Ishikawa (cell line): ENCODE data around the gene BACH2.

ENCODE experiments used
- CEBPB ChIP-seq: IDR thresholded peaks from 2 replicates; pipeline ENCODE4 v1.6.1; 2012
- CREB1 ChIP-seq: IDR thresholded peaks from 2 replicates; pipeline ENCODE4 v1.6.1; 2012; ENCODE audit warnings: low read depth
- EGR1 ChIP-seq: IDR thresholded peaks from 2 replicates; pipeline ENCODE4 v1.6.1; 2012
- EP300 ChIP-seq: IDR thresholded peaks from 2 replicates; pipeline ENCODE4 v1.6.1; 2012; ENCODE audit warnings: borderline replicate concordance
- FOXM1 ChIP-seq: IDR thresholded peaks from 2 replicates; pipeline ENCODE4 v1.6.1; 2012; ENCODE audit warnings: low read depth, borderline replicate concordance
- NFIC ChIP-seq: IDR thresholded peaks from 2 replicates; pipeline ENCODE4 v1.6.1; 2012
- RAD21 ChIP-seq: IDR thresholded peaks from 2 replicates; pipeline ENCODE4 v1.6.1; 2012; ENCODE audit warnings: low read depth
- TAF1 ChIP-seq: IDR thresholded peaks from 2 replicates; pipeline ENCODE4 v1.6.1; 2012; ENCODE audit warnings: low read depth, mild to moderate bottlenecking
- TCF12 ChIP-seq: IDR thresholded peaks from 2 replicates; pipeline ENCODE4 v1.6.1; 2012; ENCODE audit warnings: low read depth
- TEAD4 ChIP-seq: IDR thresholded peaks from 2 replicates; pipeline ENCODE4 v1.6.1; 2012
- USF1 ChIP-seq: IDR thresholded peaks from 2 replicates; pipeline ENCODE4 v1.6.1; 2012
- YY1 ChIP-seq: IDR thresholded peaks from 2 replicates; pipeline ENCODE4 v1.6.1; 2012; ENCODE audit warnings: low read depth
- ZBTB7A ChIP-seq: IDR thresholded peaks from 2 replicates; pipeline ENCODE4 v1.6.1; 2012; ENCODE audit warnings: low read depth
- TF ChIP-seq, protein P1 (sequence below): IDR thresholded peaks from 2 replicates; pipeline ENCODE4 v1.6.1; 2012
- TF ChIP-seq, protein P2 (sequence below): IDR thresholded peaks from 2 replicates; pipeline ENCODE4 v1.6.1; 2012; ENCODE audit warnings: low read depth, mild to moderate bottlenecking

The BACH2 gene

GRCh38 chr6:90199900-90200299, 96.7 kb downstream of the BACH2 start:
- TF ChIP-seq, protein P1, sequence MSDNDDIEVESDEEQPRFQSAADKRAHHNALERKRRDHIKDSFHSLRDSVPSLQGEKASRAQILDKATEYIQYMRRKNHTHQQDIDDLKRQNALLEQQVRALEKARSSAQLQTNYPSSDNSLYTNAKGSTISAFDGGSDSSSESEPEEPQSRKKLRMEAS: no peak
- TF ChIP-seq YY1 (no peak), RAD21 (no peak), EP300 (no peak)
- TF ChIP-seq, protein P2, sequence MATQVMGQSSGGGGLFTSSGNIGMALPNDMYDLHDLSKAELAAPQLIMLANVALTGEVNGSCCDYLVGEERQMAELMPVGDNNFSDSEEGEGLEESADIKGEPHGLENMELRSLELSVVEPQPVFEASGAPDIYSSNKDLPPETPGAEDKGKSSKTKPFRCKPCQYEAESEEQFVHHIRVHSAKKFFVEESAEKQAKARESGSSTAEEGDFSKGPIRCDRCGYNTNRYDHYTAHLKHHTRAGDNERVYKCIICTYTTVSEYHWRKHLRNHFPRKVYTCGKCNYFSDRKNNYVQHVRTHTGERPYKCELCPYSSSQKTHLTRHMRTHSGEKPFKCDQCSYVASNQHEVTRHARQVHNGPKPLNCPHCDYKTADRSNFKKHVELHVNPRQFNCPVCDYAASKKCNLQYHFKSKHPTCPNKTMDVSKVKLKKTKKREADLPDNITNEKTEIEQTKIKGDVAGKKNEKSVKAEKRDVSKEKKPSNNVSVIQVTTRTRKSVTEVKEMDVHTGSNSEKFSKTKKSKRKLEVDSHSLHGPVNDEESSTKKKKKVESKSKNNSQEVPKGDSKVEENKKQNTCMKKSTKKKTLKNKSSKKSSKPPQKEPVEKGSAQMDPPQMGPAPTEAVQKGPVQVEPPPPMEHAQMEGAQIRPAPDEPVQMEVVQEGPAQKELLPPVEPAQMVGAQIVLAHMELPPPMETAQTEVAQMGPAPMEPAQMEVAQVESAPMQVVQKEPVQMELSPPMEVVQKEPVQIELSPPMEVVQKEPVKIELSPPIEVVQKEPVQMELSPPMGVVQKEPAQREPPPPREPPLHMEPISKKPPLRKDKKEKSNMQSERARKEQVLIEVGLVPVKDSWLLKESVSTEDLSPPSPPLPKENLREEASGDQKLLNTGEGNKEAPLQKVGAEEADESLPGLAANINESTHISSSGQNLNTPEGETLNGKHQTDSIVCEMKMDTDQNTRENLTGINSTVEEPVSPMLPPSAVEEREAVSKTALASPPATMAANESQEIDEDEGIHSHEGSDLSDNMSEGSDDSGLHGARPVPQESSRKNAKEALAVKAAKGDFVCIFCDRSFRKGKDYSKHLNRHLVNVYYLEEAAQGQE: no peak

GRCh38 chr6:90198758-90199425, 97.8 kb downstream of the BACH2 start:
- TF ChIP-seq CREB1 (no peak), TEAD4 (no peak), YY1 (no peak), TCF12 (no peak), USF1 (no peak), EP300 (no peak), EGR1 (no peak), ZBTB7A (no peak), FOXM1 (no peak)
- TF ChIP-seq, protein P2: no peak

DNA sequence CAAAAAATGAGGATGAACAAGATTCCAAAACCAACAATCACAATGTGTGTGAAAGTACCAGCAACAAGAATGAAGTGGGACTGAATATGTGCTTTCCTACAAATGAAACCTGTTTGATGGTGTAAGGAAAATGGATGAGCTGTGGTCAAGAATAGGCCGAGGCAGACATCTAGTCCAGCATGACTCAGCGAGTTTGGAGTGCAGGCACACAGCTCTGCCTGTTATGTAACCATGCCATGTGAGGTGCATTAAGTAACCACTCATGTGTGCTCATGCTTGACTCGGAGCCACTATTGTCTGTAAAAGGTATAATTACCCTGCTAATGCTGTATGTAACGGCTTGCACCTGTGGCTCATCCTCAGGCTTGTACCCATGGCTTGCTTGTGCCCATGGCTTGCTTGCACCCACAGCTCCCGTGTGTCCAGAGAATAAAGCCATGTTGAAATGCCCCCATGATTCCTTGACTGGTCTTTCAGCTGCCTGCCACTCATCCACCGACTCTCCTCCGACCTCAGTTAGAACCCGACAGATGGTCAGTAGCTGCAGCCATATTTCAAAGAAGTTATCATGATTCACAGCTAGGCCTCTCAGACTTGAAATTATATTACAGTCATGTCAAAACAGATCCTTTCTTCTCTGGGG, 98.7 kb downstream of the BACH2 start:
- TF ChIP-seq USF1 (peak; percentile 67), CEBPB (peak; percentile 72), TEAD4 (peak; percentile 47), EGR1 (no peak), EP300 (peak; percentile 70), TCF12 (peak; percentile 87), NFIC (peak; percentile 69), YY1 (peak; percentile 71; the same call in 1 of the 2 replicates), CREB1 (no peak)
- TF ChIP-seq, protein P1: peak; percentile 30; the same call in 1 of the 2 replicates

DNA sequence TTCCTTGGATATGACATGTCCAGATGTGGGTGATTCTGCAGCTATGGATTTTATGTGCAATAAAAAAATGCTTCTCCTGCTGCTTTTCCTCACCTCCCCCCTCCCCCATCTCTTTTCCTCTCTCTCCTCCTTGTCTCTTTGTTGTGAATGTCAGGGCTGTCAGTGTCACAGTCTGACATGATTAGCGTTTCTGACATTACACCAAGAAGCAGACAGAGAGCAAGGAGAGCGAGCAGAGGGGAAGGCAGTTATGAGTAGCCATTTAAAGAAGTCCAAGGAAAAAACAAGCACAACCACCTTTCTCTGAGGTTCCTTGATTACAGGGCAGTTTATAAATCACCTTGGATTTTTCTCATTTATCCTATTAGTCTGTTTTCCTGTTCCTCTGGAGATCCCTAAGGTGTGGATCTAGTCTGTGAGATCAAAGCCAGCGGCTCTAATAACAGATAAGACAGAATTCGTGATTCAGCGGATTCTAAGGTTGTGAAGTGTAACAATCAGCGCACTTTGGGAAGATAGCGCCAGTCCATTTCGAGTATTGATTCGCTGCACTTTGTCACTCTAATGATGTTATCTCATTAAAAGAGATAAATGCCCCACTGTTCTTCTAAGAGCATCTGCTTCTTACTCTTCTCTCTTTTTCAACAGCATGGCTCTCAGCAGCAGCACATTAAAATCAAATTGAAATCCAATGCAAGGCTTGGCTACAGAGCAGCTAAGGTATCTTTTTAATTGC, 101.4 kb downstream of the BACH2 start:
- TF ChIP-seq, protein P1: no peak
- no peak for TF ChIP-seq RAD21
- TF ChIP-seq ZBTB7A: no peak
- TF ChIP-seq TAF1: no peak
- no peak for TF ChIP-seq NFIC
- TF ChIP-seq, protein P2: no peak
- TF ChIP-seq EP300: no peak
- TF ChIP-seq TEAD4: no peak
- TF ChIP-seq TCF12: no peak
- no peak for TF ChIP-seq USF1
- no peak for TF ChIP-seq FOXM1
- TF ChIP-seq CREB1: no peak
- TF ChIP-seq EGR1: no peak
- no peak for TF ChIP-seq YY1
